HG03571 (cell line): ENCODE results near the gene TTC33.
A peak's percentile ranks its signal among the peaks of the same experiment; 100 is the strongest.
"Not testable (repeated sequence)": the region's sequence is repeated elsewhere in the genome, so short reads cannot be mapped to it uniquely, and the experiment has no call there.

Experiments used
- ATAC-seq: cut with Tn5 transposase; IDR thresholded peaks from one replicate; pipeline ENCODE4 v1.9.1; 2021; ENCODE audit not compliant: unreplicated experiment

The TTC33 gene

DNA sequence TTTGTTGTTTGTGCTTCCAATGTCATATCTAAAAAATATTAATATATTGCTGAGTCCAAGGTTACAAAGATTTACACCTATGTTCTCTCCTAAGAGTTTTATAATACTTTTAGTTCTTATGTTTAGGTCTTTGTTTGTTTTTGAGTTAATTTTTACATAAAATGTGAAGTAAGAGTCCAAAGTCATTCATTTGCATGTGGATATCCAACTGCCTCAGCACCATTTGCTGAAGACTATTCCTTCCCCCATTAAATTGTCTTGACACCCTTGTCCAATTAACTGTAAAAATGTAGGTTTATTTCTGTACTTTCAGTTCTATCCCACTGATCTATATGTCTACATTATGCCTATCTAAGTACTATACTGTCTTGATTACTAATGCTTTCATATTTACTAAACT, 35.7 kb downstream of the TTC33 start:
- no peak for ATAC-seq

DNA sequence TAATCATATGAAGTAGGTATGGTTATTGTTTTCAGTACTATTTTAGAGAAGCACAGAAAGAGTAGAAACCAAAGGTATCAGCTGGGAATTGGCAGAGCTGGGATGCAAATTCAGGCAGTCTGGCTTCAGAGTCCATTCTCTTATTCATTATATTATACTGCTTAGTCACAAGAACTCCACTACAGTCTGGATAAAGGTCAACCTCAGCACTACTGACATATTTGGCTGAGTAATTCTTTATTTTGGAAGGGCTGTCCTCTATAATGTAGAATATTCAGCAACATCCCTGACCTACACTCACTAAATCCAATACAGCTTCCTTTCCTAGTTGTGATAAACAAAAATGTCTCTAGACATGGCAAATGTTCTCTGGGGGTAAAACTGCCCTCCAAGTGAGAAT, 38.5 kb downstream of the TTC33 start:
- ATAC-seq: no peak

GRCh38 chr5:40716590-40716989, 39.2 kb downstream of the TTC33 start:
- no peak for ATAC-seq

DNA sequence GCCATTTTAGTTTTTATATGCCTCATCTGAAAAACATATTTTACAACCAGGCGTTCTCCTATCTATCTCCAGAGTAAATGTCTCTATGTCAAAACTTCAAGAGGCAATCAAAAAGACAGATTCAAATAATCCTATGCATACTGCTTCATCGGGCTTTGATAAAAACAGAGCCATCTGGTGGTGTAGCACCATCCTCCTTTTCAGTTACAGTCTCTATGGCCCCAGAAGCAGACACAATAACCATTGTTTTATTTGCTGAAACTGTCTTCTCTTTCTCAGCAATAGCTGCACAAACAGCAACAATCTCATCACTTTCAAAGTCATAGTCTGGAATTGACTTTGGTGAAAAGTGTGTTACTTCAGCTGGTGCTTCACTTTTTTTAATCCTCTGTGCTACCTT, 39.8 kb downstream of the TTC33 start:
- no peak for ATAC-seq

- no peak for ATAC-seq
These were observed 41.8 kb downstream of the TTC33 start for GRCh38 chr5:40714001-40714400.

DNA sequence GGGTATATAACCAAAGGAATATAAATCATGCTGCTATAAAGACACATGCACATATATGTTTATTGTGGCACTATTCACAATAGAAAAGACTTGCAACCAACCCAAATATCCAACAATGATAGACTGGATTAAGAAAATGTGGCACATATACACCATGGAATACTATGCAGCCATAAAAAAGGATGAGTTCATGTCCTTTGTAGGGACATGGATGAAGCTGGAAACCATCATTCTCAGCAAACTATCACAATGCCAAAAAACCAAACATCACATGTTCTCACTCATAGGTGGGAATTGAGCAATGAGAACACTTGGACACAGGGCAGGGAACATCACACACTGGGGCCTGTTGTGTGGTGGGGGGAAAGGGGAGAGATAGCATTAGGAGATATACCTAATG, 45.2 kb downstream of the TTC33 start:
- ATAC-seq: not testable (repeated sequence)

DNA sequence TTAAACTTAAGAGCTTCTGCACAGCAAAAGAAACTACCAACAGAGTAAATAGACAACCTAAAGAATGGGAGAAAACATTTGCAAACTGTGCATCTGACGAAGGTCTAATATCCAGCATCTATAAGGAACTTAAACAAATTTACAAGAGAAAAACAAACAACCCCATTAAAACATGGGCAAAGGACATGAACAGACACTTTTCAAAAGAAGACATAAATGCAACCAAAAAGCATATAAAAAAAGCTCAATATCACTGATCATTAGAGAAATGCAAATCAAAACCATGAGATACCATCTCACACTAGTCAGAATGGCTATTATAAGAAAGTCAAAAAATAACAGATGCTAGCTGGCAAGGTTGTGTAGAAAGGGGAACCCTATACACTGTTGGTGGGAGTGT, 50.3 kb downstream of the TTC33 start:
- not testable (repeated sequence) for ATAC-seq

- not testable (repeated sequence) for ATAC-seq
These were observed 53.7 kb downstream of the TTC33 start for GRCh38 chr5:40702027-40702426.

DNA sequence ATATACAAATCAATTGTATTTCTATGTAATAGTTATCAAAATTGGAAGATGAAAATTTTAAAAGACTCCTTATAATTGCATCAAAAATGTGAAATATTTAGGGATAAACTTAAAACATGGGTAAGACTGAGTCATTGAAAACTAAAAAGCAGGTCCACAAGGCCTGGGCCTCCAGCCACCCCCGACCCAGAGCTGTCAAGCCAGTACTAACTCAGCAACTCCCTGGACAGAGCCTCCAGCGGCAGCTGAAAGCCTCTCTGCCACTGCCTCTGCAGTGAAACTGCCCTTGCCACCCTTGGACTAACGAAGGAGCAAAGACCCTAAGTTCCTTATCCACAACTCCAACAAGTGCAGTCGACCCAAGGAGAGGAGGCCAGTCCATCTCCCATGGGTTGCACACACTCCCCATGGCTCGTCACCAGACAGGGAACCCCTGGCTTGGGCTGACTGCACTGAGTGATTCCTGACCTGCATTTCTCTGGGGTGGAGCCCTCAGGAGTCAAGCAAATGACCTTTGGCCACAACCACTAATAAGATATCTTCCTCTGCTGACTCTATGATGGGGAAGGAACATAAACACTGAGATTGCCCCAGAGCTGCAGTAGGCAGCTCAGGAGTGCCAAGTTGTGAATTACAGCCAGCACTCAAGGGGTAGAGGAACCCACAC, 55.5 kb downstream of the TTC33 start:
- no peak for ATAC-seq

GRCh38 chr5:40694433-40694832, 61.3 kb downstream of the TTC33 start:
- ATAC-seq: no peak

GRCh38 chr5:40691894-40692293, 63.9 kb downstream of the TTC33 start:
- no peak for ATAC-seq

GRCh38 chr5:40690267-40690666, 65.5 kb downstream of the TTC33 start:
- no peak for ATAC-seq

GRCh38 chr5:40689438-40689837, 66.3 kb downstream of the TTC33 start:
- no peak for ATAC-seq

- ATAC-seq: no peak
These were observed 66.8 kb downstream of the TTC33 start for GRCh38 chr5:40688996-40689395.

DNA sequence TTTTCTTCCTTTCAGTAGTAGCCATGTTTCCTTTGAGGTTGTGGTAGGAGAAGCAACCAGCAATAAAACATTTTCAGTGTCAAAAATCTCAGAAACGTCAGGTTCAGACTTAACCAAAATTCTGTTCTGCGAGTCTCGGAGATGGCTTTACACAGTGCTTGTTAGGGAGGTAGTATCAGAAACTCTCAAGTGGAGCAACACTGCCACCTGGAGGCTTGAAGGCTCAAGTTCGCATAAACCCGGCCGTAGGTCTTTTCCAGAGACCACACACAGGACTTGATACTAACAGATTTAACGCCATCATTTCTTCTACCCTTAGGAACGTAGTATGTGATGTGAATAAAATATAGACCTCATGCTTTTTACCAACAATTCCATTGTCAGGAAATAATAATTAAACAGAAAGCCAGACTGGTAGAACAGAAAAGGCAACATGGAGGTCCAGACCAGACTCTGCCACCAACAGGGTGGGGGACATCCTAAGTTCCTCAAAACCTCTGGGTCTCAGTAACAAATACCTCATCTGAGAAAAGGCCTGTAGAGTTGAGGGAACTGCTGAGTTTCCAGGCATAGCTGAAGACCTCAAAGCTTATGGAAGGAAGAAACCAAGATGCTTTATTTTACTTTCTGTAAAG, 67.5 kb downstream of the TTC33 start:
- peak; percentile 88 for ATAC-seq

DNA sequence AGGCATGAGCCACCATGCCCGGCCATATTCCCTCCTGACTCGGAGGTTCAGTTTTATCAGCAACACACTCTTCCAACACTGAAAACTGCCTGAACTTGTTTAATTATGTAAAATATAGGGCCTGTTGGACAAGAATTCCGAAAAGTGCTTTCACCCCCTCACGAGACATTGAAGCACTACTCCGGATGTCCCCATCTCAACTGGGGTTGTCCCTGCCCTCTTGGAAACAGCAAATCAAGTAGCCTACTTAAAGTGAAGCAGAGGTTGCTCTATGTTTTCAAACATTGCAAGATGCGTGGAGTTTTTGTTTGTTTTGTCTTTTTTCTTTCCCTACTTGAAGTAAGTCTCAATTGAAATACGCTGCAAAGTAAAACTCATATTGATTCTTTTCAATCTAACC, 68.4 kb downstream of the TTC33 start:
- no peak for ATAC-seq

DNA sequence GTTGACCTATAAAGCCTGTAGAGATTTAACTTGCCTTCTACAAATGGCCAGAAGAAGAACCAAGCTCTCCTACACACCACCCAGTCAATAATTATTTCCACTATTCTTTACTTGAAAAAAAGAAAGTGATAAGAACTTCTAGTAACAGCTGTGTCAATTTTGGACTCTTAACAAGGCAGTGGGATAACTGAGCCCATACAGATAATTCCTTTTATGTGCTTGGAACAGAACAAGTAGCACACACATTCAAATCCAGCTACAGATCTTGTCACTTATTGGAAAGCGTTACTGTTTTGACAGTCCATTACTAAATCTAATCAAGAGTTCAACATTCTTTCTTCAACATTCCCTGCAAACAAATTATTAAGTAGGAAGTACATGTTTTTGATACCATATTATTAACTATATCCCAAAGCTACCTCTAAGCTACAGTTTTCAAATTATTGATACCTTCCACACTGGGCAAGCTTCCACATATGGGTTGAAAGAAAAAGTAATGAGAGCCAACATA, 69.7 kb downstream of the TTC33 start:
- ATAC-seq: no peak

- ATAC-seq: no peak
These were observed 70.6 kb downstream of the TTC33 start for GRCh38 chr5:40685193-40685592.

- ATAC-seq: no peak
These were observed 72.5 kb downstream of the TTC33 start for GRCh38 chr5:40683305-40683704.

- ATAC-seq: no peak
These were observed 73.4 kb downstream of the TTC33 start for GRCh38 chr5:40682154-40683017.

DNA sequence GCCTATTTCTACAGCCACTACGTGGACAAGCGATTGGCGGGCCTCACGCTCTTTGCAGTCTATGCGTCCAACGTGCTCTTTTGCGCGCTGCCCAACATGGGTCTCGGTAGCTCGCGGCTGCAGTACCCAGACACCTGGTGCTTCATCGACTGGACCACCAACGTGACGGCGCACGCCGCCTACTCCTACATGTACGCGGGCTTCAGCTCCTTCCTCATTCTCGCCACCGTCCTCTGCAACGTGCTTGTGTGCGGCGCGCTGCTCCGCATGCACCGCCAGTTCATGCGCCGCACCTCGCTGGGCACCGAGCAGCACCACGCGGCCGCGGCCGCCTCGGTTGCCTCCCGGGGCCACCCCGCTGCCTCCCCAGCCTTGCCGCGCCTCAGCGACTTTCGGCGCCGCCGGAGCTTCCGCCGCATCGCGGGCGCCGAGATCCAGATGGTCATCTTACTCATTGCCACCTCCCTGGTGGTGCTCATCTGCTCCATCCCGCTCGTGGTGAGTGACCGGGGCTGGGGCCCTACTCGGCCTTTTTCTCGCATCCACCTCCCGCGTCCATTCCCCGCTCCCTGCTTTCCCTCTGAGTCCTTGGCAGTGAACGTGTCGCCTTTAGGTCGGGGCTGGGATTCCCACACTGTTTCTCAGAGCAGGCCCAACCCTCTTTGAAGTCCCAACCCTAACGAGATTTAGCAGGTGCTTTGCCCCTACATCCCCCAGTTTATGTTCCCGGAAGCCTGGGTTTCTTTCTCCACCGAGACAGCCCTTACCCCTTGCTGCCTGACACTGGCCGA, 74.2 kb downstream of the TTC33 start:
- ATAC-seq: no peak
